Thyroid gland (tissue), 4 donors: ENCODE data around the gene FLOT1.

Source experiments
- CTCF ChIP-seq, 6 experiments: fragments of 200-600 bp in 3 of 6; fragments of 450-650 bp in 3 of 6; sonication (generic) in 3 of 6; IDR thresholded peaks; one replicate each; pipeline ENCODE4 v1.5.1; 2016 to 2019; ENCODE audit warnings: antibody characterized with exemption in 6 of 6, mild to moderate bottlenecking in 2 of 6, inconsistent platforms in 1 of 6, moderate library complexity in 1 of 6
- POLR2A ChIP-seq, 2 donors: fragments of 450-650 bp; IDR thresholded peaks; one replicate each; pipeline ENCODE4 v1.6.1; 2017; ENCODE audit warnings: antibody characterized with exemption in 2 of 2, mild to moderate bottlenecking in 2 of 2, moderate library complexity in 1 of 2

- no peak for TF ChIP-seq CTCF (IDR thresholded peaks at IDR 0.05)
- TF ChIP-seq POLR2A (IDR thresholded peaks at IDR 0.05): no peak
Observed at GRCh38 chr6:30789606-30790005, 47.1 kb upstream of the FLOT1 start.
